Astrocyte (in vitro differentiated cells and primary cell): ENCODE measurements around the gene EPN2. TPM values are rescaled to one million over a fixed set of nuclear protein-coding genes. Genes with fewer than 3 reads are reported as not detected.

Experiments
- DNase-seq: peaks from one replicate; pipeline ENCODE4 v3.0.0-alpha.2; 2010; ENCODE audit warnings: low read depth
- FAIRE-seq: peaks from 2 replicates; lab custom pipeline; 2011; peaks lifted over from hg19 to GRCh38; lab: Jason Lieb, UNC
- H2AFZ ChIP-seq: 2 replicates; pipeline ENCODE4 v1.6.0; 2012; ENCODE audit warnings: low read depth, low read length, inconsistent platforms
- H3K27ac ChIP-seq: 2 replicates; pipeline ENCODE4 v1.5.1; 2011; ENCODE audit warnings: low read depth, low read length, inconsistent platforms
- H3K27me3 ChIP-seq: 2 replicates; pipeline ENCODE4 v1.6.0; 2011; ENCODE audit warnings: low read length, inconsistent platforms; ENCODE audit not compliant: insufficient read depth
- H3K36me3 ChIP-seq: 2 replicates; pipeline ENCODE4 v1.5.1; 2011; ENCODE audit warnings: low read length, inconsistent platforms; ENCODE audit not compliant: insufficient read depth
- H3K4me1 ChIP-seq: 2 replicates; pipeline ENCODE4 v1.5.1; 2011; ENCODE audit warnings: low read length, inconsistent platforms; ENCODE audit not compliant: insufficient read depth
- H3K4me2 ChIP-seq: 2 replicates; pipeline ENCODE4 v1.6.0; 2012; ENCODE audit warnings: low read length, inconsistent platforms
- H3K4me3 ChIP-seq: 2 replicates; pipeline ENCODE4 v1.5.1; 2011; ENCODE audit warnings: low read depth, mild to moderate bottlenecking, low read length, inconsistent platforms; ENCODE audit not compliant: insufficient read depth
- H3K79me2 ChIP-seq: 2 replicates; pipeline ENCODE4 v1.6.0; 2012; ENCODE audit warnings: mild to moderate bottlenecking, low read length, inconsistent platforms; ENCODE audit not compliant: insufficient read depth
- H3K9ac ChIP-seq: 2 replicates; pipeline ENCODE4 v1.6.0; 2012; ENCODE audit warnings: mild to moderate bottlenecking, low read length, inconsistent platforms
- H3K9me3 ChIP-seq: 2 replicates; pipeline ENCODE4 v1.5.1; 2012; ENCODE audit warnings: low read depth, mild to moderate bottlenecking, low read length, inconsistent platforms; ENCODE audit not compliant: insufficient read depth
- H4K20me1 ChIP-seq: 2 replicates; pipeline ENCODE4 v1.6.0; 2012; ENCODE audit warnings: low read length, inconsistent platforms; ENCODE audit not compliant: insufficient read depth
- H3K27ac Mint-ChIP-seq: one replicate; pipeline ENCODE4 v1.8.0; 2021; ENCODE audit warnings: mild to moderate bottlenecking, mixed read lengths; ENCODE audit not compliant: unreplicated experiment
- H3K27me3 Mint-ChIP-seq: one replicate; pipeline ENCODE4 v1.8.0; 2021; ENCODE audit warnings: low read depth, mixed read lengths; ENCODE audit not compliant: unreplicated experiment
- H3K36me3 Mint-ChIP-seq: one replicate; pipeline ENCODE4 v1.8.0; 2021; ENCODE audit warnings: low read depth, mixed read lengths; ENCODE audit not compliant: unreplicated experiment
- H3K4me1 Mint-ChIP-seq: one replicate; pipeline ENCODE4 v1.8.0; 2021; ENCODE audit warnings: low read depth, mixed read lengths; ENCODE audit not compliant: unreplicated experiment
- H3K4me3 Mint-ChIP-seq: one replicate; pipeline ENCODE4 v1.8.0; 2021; ENCODE audit warnings: mild to moderate bottlenecking, moderate library complexity, mixed read lengths; ENCODE audit not compliant: unreplicated experiment
- H3K9me3 Mint-ChIP-seq: one replicate; pipeline ENCODE4 v1.8.0; 2021; ENCODE audit warnings: mild to moderate bottlenecking, mixed read lengths; ENCODE audit not compliant: unreplicated experiment
- EZH2 ChIP-seq: IDR thresholded peaks from 2 replicates; pipeline ENCODE4 v1.6.1; 2012; ENCODE audit warnings: mild to moderate bottlenecking, low read length, inconsistent platforms; ENCODE audit not compliant: insufficient read depth
- total RNA-seq: library from RNA; stranded (reverse); gene quantifications from 2 replicates; pipeline ENCODE4 v1.2.1, GENCODE V29; 2021
- TF ChIP-seq, protein P1 (sequence below): IDR thresholded peaks from 2 replicates; pipeline ENCODE4 v1.5.1; 2011; ENCODE audit warnings: low read depth, mild to moderate bottlenecking, inconsistent platforms, low read length, moderate library complexity; ENCODE audit not compliant: insufficient read depth

EPN2 gene
- total RNA-seq, 1 donor from 2014 or later, result 48.7 TPM

DNA sequence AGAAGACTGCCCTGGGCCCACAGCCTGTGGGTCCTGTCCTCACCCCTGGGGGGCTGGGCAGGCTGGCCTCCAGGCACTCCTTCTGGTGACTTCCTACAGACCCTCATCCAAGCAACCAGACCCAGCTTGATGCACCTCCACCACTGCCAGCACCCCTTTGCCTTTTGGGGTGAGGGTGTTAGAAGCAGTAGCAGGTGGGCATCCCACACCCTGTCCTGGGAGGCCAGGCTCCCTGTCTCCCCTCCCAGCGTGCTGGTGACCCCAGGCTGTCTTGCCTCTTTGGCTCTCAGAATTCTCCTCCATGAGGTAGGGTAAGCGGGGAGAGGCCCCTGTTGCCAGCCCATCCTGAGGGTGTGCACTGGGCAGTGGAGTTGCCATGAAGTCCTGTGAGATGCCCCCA, 92.0 kb downstream of the EPN2 start:
- peak overlapping the region; percentile 28 for H3K27ac Mint-ChIP-seq
- Histone ChIP-seq H2AFZ (no peak overlapping the region), H3K27ac (no peak overlapping the region), H4K20me1 (no peaks in the 10 kb centered on the region), H3K36me3 (no peaks in the 10 kb centered on the region), H3K9me3 (no peaks in the 10 kb centered on the region), H3K79me2 (no peaks in the 10 kb centered on the region), H3K9ac (no peak overlapping the region), H3K27me3 (no peaks in the 10 kb centered on the region), H3K4me2 (no peak overlapping the region), H3K4me1 (peaks cover 34% of the 10 kb centered on the region), H3K4me3 (no peak overlapping the region)
- H3K4me1 Mint-ChIP-seq, result peaks cover 41% of the 10 kb centered on the region
- DNase-seq (no peak), FAIRE-seq (no peak)
- H3K9me3 Mint-ChIP-seq, result no peaks in the 10 kb centered on the region
- peaks cover 3% of the 10 kb centered on the region for H3K36me3 Mint-ChIP-seq
- no peak overlapping the region for H3K4me3 Mint-ChIP-seq
- H3K27me3 Mint-ChIP-seq, result no peaks in the 10 kb centered on the region
- TF ChIP-seq, protein P1, sequence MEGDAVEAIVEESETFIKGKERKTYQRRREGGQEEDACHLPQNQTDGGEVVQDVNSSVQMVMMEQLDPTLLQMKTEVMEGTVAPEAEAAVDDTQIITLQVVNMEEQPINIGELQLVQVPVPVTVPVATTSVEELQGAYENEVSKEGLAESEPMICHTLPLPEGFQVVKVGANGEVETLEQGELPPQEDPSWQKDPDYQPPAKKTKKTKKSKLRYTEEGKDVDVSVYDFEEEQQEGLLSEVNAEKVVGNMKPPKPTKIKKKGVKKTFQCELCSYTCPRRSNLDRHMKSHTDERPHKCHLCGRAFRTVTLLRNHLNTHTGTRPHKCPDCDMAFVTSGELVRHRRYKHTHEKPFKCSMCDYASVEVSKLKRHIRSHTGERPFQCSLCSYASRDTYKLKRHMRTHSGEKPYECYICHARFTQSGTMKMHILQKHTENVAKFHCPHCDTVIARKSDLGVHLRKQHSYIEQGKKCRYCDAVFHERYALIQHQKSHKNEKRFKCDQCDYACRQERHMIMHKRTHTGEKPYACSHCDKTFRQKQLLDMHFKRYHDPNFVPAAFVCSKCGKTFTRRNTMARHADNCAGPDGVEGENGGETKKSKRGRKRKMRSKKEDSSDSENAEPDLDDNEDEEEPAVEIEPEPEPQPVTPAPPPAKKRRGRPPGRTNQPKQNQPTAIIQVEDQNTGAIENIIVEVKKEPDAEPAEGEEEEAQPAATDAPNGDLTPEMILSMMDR, result no peak
- TF ChIP-seq EZH2, result no peak

DNA sequence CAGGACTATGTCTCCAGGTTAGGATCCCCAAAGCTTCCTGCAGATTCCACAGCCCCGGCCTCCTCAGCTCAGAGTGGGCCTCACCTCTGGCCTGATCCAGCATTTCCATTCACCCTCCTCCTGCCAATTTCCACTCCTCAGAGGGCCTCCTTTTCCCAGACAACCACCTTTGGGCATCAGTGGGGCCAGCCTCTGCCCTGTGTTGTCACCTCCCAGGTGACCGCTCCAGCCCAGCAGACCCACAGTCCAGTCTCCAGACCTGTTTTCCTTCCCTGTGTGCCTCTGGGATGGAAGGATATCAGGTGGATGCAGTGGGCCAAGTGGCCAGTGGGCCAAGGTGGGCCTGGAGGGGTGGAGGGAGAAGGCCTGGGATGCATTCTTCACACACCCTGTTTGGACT, 92.7 kb downstream of the EPN2 start:
- TF ChIP-seq EZH2, result no peak
- TF ChIP-seq, protein P1, result no peak
- Mint-ChIP-seq H3K27me3 (no peaks in the 10 kb centered on the region), H3K4me1 (peaks cover 41% of the 10 kb centered on the region), H3K9me3 (no peaks in the 10 kb centered on the region), H3K4me3 (no peak overlapping the region), H3K36me3 (peaks cover 3% of the 10 kb centered on the region), H3K27ac (peak overlapping the region; percentile 77)
- Histone ChIP-seq H3K79me2 (no peaks in the 10 kb centered on the region), H3K27ac (no peak overlapping the region), H3K4me1 (peaks cover 34% of the 10 kb centered on the region), H3K36me3 (no peaks in the 10 kb centered on the region), H3K27me3 (no peaks in the 10 kb centered on the region), H2AFZ (no peak overlapping the region), H3K9ac (peak overlapping the region; percentile 67), H3K4me3 (no peak overlapping the region), H3K4me2 (no peak overlapping the region), H3K9me3 (no peaks in the 10 kb centered on the region), H4K20me1 (no peaks in the 10 kb centered on the region)
- DNase-seq (no peak), FAIRE-seq (no peak)

DNA sequence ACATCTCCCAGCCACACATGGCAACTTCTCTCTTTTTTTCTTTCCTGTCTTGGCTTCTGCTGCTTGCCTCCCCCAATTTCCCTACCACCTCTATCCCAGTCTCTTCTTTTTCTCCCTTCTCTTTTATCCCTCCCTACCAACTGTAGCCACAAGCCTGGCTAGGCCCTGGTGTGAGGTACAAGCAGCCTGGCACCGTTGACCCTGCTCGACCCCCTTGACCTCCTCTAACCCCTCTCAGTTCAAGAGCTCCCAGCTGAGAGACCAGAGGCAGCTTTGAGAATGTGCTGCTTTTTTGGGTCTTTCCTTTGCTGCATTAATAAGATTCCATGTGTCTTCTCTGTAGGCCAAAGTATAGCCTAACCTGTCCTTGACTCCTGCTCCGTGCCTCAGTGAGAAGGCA, 93.1 kb downstream of the EPN2 start:
- Histone ChIP-seq H3K9me3 (no peaks in the 10 kb centered on the region), H3K27me3 (no peaks in the 10 kb centered on the region), H3K4me1 (peaks cover 34% of the 10 kb centered on the region), H3K4me3 (no peak overlapping the region), H3K9ac (peak overlapping the region; percentile 67), H3K4me2 (peak overlapping the region; percentile 73), H2AFZ (no peak overlapping the region), H3K79me2 (no peaks in the 10 kb centered on the region), H3K27ac (peak overlapping the region; percentile 83), H3K36me3 (no peaks in the 10 kb centered on the region), H4K20me1 (no peaks in the 10 kb centered on the region)
- no peaks in the 10 kb centered on the region for H3K9me3 Mint-ChIP-seq
- DNase-seq (no peak), FAIRE-seq (no peak)
- no peaks in the 10 kb centered on the region for H3K27me3 Mint-ChIP-seq
- no peak for TF ChIP-seq EZH2
- H3K27ac Mint-ChIP-seq, result peak overlapping the region; percentile 77
- peaks cover 3% of the 10 kb centered on the region for H3K36me3 Mint-ChIP-seq
- H3K4me1 Mint-ChIP-seq, result peaks cover 41% of the 10 kb centered on the region
- H3K4me3 Mint-ChIP-seq, result no peak overlapping the region
